ENCODE results near the gene RIGI. TPM values are rescaled to one million over a fixed set of nuclear protein-coding genes. Genes with fewer than 3 reads are reported as not detected.

The RIGI gene
- total RNA-seq: 1 to 10 TPM; 4.2 TPM

GRCh38 chr9:32526041-32526706 is at the start of gene RIGI:
RIGI (minus strand) TSS chr9:32526196; CDS start chr9:32526166, 30 bp downstream.
- POLR2A ChIA-PET: interaction anchor here (0.9 to 2.1 kb wide), 3 partner anchors 24 to 26 kb away, joined by 3 to 8 read pairs (median 3); partner anchors contain the start of genes SMIM27 and TOPORS

GRCh38 chr9:32574858-32575257 is 48.9 kb upstream of the RIGI start:
- POLR2A ChIA-PET: no interaction called here
- CTCF ChIA-PET: interaction anchor here (0.6 to 3.5 kb wide), 2 partner anchors 197 to 444 kb away, joined by 3 to 53 read pairs; no protein-coding TSS in a partner anchor

More at GRCh38 chr9:32526041-32526706, at the start of gene RIGI:
- CTCF ChIA-PET: interaction anchor here (0.6 to 0.8 kb wide), 3 partner anchors 25 to 147 kb away, joined by 3 read pairs; no protein-coding TSS in a partner anchor

GRCh38 chr9:32573821-32574220 is 47.8 kb upstream of the RIGI start:
- ChIA-PET POLR2A (no interaction called here), CTCF (interaction anchor here (2.0 to 3.5 kb wide), 3 partner anchors 24 to 196 kb away, joined by 7 to 53 read pairs (median 9); partner anchors contain the start of gene ACO1)

- CTCF ChIA-PET: interaction anchor here (1.0 to 3.5 kb wide), 8 partner anchors 18 to 195 kb away, joined by 4 to 53 read pairs (median 8); partner anchors contain the start of genes ACO1, SMIM27 and TOPORS
- POLR2A ChIA-PET: interaction anchor here (0.5 to 1.1 kb wide), 2 partner anchors 21 to 428 kb away, joined by 5 read pairs; partner anchors contain the start of gene SMIM27
Measured at GRCh38 chr9:32572900-32573523, 47.0 kb upstream of the RIGI start, which contains the start of gene NDUFB6. NDUFB6 (minus strand) TSS chr9:32573159; CDS start chr9:32573060, 99 bp downstream.

GRCh38 chr9:32571969-32572899 is 46.2 kb upstream of the RIGI start:
- POLR2A ChIA-PET: interaction anchor here (0.5 to 1.1 kb wide), 5 partner anchors 18 to 432 kb away, joined by 3 to 7 read pairs (median 5); partner anchors contain the start of gene SMIM27

GRCh38 chr9:32570262-32570661 is 44.3 kb upstream of the RIGI start:
- ChIA-PET CTCF (no interaction called here), POLR2A (no interaction called here)

More at GRCh38 chr9:32571969-32572899, 46.2 kb upstream of the RIGI start:
- CTCF ChIA-PET: interaction anchor here (0.6 to 3.5 kb wide), 14 partner anchors 9 to 194 kb away, joined by 3 to 53 read pairs (median 5); partner anchors contain the start of genes ACO1, SMIM27 and TOPORS

GRCh38 chr9:32566770-32567169 is 40.8 kb upstream of the RIGI start:
- CTCF ChIA-PET: no interaction called here
- POLR2A ChIA-PET: no interaction called here

GRCh38 chr9:32565967-32566366 is 40.0 kb upstream of the RIGI start:
- ChIA-PET CTCF (interaction anchor here (1.1 kb wide), 1 partner anchor 187 kb away, joined by 4 read pairs; no protein-coding TSS in a partner anchor), POLR2A (no interaction called here)

GRCh38 chr9:32558408-32558934 is 32.5 kb upstream of the RIGI start:
- CTCF ChIA-PET: no interaction called here
- POLR2A ChIA-PET: no interaction called here

- ChIA-PET POLR2A (interaction anchor here (0.6 kb wide), 1 partner anchor 18 kb away, joined by 3 read pairs; no protein-coding TSS in a partner anchor), CTCF (interaction anchor here (0.8 to 2.4 kb wide), 4 partner anchors 9 to 176 kb away, joined by 3 to 8 read pairs (median 4); partner anchors contain the start of gene NDUFB6)
Measured at GRCh38 chr9:32554591-32554990, 28.6 kb upstream of the RIGI start.

GRCh38 chr9:32554107-32554506 is 28.1 kb upstream of the RIGI start:
- POLR2A ChIA-PET: interaction anchor here (0.6 kb wide), 1 partner anchor 18 kb away, joined by 3 read pairs; no protein-coding TSS in a partner anchor

GRCh38 chr9:32552172-32552872 is 26.3 kb upstream of the RIGI start, which contains the start of the genes SMIM27 and TOPORS:
SMIM27 (plus strand) TSS chr9:32552327; CDS start chr9:32552435, 108 bp downstream.
TOPORS (minus strand) TSS chr9:32552586; CDS start chr9:32552436, 150 bp downstream.
- POLR2A ChIA-PET: interaction anchor here (0.6 to 2.0 kb wide), 4 partner anchors 20 to 472 kb away, joined by 3 to 6 read pairs (median 5); partner anchors contain the start of genes ACO1, DNAJA1 and RIGI
- CTCF ChIA-PET: interaction anchor here (0.6 to 2.2 kb wide), 6 partner anchors 20 to 387 kb away, joined by 3 to 9 read pairs (median 4); partner anchors contain the start of gene ACO1

More at GRCh38 chr9:32554107-32554506, 28.1 kb upstream of the RIGI start:
- CTCF ChIA-PET: interaction anchor here (0.8 to 2.4 kb wide), 3 partner anchors 18 to 175 kb away, joined by 3 to 8 read pairs (median 4); partner anchors contain the start of gene NDUFB6

- ChIA-PET POLR2A (interaction anchor here (0.6 to 2.0 kb wide), 6 partner anchors 12 to 473 kb away, joined by 3 to 8 read pairs (median 5); partner anchors contain the start of genes ACO1, DNAJA1 and RIGI), CTCF (interaction anchor here (0.6 to 2.2 kb wide), 7 partner anchors 21 to 388 kb away, joined by 3 to 9 read pairs (median 4); partner anchors contain the start of gene RIGI)
Measured at GRCh38 chr9:32551276-32552051, 25.5 kb upstream of the RIGI start.

- CTCF ChIA-PET: interaction anchor here (1.0 to 1.9 kb wide), 6 partner anchors 22 to 171 kb away, joined by 3 to 9 read pairs (median 4); partner anchors contain the start of genes NDUFB6 and RIGI
- POLR2A ChIA-PET: interaction anchor here (1.2 to 2.0 kb wide), 4 partner anchors 13 to 474 kb away, joined by 3 to 8 read pairs (median 7); partner anchors contain the start of genes ACO1, DNAJA1 and RIGI
Measured at GRCh38 chr9:32550562-32551275, 24.7 kb upstream of the RIGI start.

- POLR2A ChIA-PET: interaction anchor here (1.6 to 2.0 kb wide), 3 partner anchors 24 to 474 kb away, joined by 6 to 8 read pairs (median 8); partner anchors contain the start of genes ACO1, DNAJA1 and RIGI
- CTCF ChIA-PET: interaction anchor here (1.0 to 1.9 kb wide), 5 partner anchors 23 to 165 kb away, joined by 3 to 9 read pairs (median 3); partner anchors contain the start of genes NDUFB6 and RIGI
Measured at GRCh38 chr9:32550150-32550561, 24.2 kb upstream of the RIGI start.
